ENCODE results near the gene ZNF10.

Gene ZNF10

GRCh38 chr12:133202493-133203343 lies 72.3 kb downstream of the ZNF10 start:
- DNase-seq: no peak

- DNase-seq: no peak
These were observed 73.2 kb downstream of the ZNF10 start for GRCh38 chr12:133203344-133204263.

GRCh38 chr12:133204264-133204603 lies 73.8 kb downstream of the ZNF10 start:
- DNase-seq: no peak

- DNase-seq: no peak
These were observed 76.0 kb downstream of the ZNF10 start for GRCh38 chr12:133206390-133206789.

All from CD4-positive, alpha-beta T cell treated with Interleukin-12 subunit alpha and Interleukin-12 subunit beta, for 1 hour (primary cell).